Activated naive CD4-positive, alpha-beta T cell (primary cell): Measurements from ENCODE around the gene FBXL17.
"Not testable (repeated sequence)": the region's sequence is repeated elsewhere in the genome, so short reads cannot be mapped to it uniquely, and the experiment has no call there.

Source experiments
- DNase-seq, 4 experiments: peaks; one replicate each; lab custom pipeline; 2025; lab: John Stamatoyannopoulos, UW

FBXL17 gene

DNA sequence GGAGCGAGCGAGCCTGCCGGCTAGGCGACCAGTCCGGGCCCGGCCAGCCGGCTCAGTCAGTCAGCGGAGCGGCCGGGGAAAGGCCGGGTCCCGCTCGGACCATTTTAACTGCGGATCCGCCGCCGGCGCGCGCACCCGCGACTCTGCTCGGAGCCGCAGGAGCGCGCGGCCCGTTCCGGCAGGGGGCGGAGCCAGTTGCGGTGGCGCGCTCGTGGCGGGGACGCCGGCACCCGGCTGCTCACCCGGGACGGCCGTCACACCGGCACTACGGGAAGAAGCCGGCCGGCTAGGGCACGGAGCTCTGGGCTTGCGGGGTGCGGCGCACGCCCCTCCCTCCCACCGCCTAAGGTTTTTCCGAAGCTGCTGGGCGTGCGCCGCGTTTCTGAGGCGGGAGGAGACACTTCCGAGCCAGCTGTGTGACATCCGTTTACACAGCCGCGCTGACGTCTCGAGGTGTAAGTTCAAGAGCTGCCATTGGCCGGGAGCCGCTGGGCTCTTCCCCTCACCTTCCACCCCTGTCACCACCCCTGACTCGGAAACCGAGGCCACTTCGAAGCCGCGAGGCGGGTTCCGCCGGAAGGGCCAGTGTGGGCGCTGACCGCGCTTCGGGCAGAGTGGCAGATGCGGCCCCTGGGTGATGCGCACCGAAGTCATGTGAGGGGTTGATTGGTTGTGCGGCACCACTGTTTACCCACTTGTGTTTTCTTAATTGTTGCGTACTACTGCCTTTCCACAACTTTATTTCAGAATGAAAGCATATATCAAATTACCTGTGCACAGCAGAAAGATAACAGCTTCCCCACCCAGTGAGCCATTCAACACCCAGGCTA is at the start of gene FBXL17:
TSS of gene FBXL17 (minus strand) at position 145 of the 830 bp plus-strand sequence.
- peak; percentile 73 to 90 (median 86) for DNase-seq

DNA sequence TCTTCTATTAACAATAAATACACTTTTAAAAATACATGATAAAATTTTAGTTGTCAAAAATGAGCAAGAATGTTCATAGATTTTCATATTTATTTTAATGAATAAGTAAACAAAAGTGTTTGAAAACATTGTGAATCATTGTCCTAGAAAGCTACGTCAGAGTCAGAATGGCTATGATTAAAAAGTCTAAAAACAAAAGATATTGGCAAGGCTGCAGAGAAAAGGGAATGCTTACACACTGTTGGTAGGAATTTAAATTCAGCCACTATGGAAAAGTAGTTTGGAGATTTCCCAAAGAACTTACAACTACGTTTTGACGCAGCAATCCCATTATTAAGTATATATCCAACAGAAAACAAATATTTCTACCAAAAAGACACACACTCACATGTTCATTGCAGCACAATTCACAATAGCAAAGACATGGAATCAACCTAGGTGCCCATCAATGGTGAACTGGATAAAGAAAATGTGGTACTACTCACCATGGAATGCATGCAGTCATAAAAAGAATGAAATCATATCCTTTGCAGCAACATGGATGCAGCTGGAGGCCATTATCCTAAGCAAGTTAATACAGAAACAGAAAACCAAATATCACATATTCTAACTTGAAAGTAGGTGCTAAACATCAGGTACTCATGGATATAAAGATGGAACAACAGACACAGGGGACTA is 49.2 kb upstream of the FBXL17 start:
- no peak for DNase-seq

DNA sequence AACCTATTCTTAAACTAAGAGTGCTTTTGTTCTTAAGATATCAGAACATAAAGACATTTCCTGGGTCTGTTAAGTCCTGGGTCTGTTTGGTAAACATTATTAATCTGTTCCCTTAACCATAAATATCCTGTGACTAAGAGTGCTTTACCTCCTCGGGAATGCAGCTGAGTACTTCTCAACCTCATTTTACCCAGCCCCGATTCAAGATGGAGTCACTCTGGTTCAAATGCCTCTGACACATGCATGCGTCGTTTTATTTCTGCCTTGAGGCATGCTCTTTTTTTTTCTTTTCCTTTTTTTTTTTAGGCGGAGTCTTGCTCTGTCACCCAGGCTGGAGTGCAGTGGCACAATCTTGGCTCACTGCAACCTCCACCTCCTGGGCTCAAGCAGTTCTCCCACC is 39.8 kb upstream of the FBXL17 start:
- DNase-seq = no peak

DNA sequence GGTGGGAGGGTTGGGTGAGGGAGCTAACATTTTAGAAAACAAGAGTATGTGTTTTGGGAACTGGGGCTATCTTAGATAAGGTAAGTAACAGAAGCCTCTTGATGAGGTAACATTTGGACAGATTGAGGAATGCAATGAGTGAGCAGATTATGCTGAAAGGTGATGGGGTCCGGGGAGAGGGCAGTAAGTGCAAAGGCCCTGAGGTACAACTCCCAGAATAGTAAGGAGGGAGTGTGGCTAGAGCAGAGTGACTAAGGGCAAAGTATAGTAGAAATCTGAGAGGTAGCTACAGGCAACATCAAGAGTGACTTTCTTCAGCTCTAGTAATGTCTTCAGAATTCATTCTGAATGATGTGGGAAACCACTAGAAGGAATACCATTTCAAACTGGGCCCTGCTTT is 38.9 kb upstream of the FBXL17 start:
- DNase-seq = no peak

DNA sequence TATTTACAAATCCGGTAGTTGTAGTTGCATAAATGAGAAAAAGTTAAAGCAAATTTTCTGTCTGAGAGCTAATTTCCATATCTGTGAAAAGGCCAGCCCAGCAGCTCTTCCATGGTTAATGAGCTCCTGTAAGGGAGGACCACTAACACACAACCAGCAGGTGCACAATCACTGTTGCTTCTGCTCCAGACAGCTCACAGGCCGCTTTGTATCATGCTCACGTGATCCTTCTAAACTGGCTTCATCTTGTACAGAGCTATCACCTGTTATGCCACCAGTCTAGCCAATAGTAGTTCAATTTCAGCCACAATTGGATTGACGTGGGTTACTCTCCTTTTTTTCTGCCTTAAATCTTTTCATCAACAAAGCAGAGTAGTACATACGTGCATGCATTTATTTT is 38.3 kb upstream of the FBXL17 start:
- no peak for DNase-seq

DNA sequence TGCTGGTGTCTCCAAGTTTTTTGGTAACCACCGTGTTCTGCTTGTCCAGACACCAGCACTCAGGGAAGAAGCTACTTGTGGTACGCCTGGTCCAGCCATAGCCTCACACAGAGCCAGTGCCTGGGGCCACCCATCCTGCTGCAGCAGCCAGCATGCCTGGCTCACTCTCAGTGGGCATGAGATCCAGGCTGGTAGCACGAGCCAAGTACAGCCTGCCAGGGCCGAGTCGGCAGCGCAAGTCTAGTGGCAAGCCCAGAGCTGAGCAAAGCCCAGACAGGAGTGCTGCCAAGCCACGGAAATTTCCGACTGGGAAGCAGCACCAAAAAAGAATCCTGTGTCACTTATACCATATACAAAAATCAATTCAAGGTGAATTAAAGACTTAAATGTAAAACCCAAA is 36.3 kb upstream of the FBXL17 start:
- no peak for DNase-seq

DNA sequence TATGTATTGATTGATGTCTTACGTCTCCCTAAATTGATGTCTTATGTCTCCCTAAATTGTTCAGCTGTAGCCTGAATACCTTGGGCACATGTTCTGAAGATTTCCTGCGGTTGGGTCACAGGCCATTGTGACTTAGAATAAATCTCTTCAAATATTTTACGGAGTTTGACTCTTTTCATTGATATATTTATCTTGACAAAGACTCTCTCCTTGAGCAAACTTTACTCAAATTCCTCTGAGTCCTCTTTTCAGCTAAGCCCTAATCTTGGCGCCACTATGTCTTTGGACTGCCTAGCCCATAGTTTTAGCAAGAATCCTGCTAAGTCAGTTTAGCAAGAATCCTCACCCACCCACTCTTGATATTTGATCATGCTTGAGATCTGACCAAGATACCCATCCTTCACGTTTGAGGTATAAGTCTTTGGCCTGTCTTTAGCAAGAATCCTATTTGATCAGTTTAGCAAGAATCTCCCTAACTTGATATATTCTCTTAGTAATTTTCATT is 35.3 kb upstream of the FBXL17 start:
- no peak for DNase-seq

DNA sequence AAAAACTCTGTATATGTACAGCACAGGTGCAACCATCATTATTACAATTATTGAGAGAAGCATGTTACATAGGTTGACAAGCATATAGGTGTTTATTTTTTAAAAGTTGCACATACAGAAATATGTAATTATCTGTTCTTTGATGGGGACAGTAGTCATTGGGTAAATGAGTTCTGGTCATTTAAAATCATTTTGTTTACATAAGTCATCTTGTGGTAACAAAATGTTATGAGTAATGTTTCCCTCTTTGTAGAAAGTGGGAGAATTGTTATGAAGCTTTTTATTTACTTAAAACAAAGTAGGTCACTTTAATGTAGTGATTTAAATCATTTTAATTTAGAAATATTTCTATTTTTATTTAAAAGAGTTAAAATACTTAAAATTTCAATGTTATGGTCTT is 33.8 kb upstream of the FBXL17 start:
- no peak for DNase-seq

DNA sequence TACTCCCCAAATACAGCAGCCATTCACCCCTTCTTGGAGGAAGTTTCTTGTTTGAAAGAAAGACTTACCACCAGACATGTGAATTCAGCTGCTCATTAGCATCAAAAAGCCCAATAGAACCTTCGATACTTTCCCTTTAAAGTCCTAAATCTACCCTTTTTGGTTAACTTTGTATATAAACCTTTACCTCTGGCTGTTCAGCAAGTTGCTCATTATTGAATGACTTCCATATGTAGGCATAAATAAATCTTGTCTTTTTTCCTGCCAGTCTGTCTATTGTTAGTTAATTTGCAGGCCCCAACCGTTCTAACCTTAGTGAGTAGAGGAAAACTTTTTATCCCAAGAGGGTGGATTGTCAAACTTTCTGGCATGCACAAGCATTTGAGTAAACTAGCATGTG is 27.9 kb upstream of the FBXL17 start:
- no peak for DNase-seq

DNA sequence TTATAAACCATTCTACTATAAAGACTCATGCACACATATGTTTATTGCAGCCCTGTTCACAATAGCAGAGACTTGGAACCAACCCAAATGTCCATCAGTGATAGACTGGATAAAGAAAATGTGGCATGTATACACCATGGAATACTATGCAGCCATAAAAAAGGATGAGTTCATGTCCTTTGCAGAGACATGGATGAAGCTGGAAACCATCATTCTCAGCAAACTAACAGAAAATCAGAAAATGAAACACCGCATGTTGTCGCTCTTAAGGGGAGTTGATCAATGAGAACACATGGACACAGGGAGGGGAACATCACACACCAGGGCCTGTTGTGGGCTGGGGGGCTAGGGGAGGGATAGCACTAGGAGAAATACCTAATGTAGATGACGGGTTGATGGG is 23.3 kb upstream of the FBXL17 start:
- not testable (repeated sequence) for DNase-seq

DNA sequence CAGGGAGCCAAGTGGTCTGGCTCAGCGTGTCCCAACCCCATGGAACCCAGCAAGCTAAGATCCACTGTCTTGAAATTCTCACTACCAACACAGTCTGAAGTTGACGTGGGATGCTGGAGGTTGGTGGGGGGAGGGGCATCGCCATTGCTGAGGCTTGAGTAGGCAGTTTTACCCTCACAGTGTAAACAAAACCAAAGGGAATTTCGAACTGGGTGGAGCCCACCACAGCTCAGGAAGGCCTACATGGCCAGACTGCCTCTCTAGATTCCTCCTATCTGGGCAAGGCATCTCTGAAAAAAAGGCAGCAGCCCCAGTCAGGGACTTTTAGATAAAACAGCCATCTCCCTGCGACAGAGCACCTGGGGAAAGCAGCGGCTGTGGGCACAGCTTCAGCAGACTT is 17.1 kb upstream of the FBXL17 start:
- DNase-seq = no peak

DNA sequence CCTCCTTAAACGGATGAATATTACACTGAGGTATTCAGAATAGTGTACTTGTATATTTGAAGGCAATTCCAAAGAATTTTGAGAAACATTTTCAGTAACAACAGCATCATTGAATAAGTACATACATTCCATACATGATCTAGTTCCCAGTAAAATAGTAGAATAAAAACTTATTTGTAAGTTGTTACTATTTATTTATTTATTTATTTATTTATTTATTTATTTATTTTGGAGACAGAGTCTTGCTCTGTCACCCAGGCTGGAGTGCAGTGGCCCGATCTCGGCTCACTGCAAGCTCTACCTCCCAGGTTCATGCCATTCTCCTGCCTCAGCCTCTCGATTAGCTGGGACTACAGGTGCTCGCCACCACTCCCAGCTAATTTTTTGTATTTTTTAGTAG is 14.9 kb upstream of the FBXL17 start:
- not testable (repeated sequence) for DNase-seq

DNA sequence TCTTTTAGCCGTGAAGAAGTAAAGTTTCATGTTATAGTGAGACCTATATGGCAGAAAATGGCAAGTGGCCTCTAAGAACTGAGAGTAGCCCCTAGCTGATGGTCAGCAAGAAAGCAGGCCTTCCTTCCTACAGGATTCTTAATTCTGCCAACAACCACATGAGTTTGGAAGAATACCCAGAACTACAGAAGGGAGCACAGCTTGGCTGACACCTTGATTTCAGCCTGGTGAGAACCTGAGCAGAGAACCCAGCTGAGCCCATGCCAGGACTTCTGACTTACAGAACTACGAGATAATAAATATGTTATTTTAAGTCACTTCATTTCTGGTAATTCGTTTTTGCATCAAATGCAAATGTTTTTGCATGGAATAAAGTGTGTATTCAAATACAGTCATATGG is 5.9 kb upstream of the FBXL17 start:
- DNase-seq = no peak

DNA sequence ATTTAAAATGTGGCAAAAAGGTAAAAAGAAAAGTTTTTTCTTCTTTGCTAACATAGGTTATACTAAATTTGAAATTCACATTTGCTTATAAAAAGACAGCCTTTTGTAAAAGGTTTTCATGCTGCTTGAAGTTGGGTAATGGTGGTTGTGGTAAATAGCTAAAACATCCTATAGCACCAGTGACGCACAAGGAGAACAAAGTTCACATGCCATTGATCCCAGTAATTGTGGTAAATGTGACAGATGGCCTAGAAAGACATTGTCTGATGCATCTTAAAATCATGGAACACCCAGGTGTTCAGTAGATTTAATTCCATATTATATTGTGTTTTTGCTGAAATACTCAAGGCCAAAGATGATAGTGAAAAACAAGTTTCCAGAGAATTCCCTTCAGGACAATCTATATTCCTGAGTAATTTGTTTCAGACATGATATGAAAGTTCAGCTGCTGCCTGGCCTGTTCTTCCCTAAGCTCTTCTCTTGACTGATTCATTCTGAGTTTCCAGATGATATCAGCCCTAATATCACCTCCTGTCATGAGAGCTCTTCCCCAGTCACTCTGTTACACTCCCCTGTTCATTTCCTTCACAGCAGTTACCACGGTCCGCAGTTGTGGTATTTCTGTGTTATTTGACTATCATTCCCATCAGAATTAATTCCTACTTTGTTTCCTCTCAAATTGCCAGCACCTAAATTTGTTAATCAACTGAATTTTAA is 4.6 kb upstream of the FBXL17 start:
- DNase-seq = no peak

DNA sequence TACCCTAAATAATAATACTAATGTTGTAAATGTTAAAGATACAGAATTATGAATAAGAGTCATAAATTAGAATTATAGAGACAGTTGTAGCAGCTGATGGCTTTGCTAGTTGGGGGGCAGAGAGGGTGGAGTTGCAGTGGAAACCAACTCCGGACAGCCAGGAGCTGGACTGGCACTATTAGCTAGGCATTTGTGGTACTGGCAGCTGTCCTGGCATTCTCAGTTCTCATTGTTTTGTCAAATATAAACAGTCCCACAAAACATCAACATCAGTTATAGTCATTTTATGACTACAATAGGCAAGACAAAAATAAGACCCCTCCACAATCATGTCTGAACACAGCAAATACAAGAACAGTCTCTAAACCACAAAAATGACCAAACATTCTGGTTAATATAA is 2.8 kb upstream of the FBXL17 start:
- no peak for DNase-seq

DNA sequence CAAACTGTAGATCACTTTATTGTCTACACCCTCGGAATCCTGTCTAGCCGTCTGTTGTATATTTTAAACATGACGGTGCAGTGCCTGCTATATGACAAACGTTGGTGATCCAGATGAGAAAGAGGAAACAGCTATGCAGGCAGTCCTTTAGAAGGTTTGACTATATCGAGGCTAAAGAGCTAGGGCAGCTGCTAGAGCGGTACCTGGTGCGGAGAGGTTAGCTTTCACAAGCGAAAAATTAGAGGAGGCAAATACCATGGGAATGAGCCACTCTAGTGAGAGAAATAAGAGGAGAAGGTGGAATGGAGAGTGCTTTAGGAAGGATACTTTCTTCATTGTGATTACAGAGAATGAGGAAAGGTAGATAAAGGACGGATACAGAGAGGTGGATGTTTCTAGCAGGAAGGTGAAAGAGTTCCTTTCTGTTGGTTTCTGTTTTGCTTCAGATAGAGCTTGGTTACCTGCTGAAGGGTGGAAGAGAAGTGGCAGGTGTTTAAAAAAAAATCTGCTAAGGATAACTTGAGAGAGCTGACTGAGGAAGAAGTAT is 959 bp upstream of the FBXL17 start:
- DNase-seq = no peak

DNA sequence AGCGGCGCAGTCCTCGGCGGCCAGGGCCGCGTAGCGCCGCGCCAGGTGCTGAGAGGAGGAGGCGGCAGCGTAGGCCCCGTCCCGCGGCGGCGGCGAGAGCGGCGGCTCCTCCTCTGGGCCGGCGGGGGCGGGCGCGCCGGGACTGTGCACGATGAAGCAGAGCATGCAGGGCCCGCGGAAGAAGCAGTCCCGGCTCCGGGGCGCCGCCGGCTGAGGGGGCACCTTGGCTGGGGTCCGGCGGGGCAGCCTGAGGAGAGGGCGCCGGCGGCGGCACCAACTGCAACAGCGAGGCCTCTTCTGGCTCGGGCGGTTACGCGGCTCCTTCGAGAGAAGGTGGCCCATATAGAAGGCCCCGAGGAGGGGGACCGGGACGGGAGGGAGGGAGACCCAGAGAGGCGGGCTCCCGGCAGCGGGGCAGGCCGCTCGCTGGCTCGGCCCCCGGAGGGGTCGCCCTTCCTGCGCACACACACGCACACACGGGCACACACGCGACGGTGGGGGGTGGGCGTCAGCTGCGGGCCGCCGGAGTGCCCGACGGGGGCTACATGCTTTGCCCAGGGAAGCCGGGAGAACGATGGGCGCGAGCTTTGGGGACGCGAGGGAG is 446 bp downstream of the FBXL17 start:
- peak; percentile 44 to 76 (median 64) for DNase-seq

DNA sequence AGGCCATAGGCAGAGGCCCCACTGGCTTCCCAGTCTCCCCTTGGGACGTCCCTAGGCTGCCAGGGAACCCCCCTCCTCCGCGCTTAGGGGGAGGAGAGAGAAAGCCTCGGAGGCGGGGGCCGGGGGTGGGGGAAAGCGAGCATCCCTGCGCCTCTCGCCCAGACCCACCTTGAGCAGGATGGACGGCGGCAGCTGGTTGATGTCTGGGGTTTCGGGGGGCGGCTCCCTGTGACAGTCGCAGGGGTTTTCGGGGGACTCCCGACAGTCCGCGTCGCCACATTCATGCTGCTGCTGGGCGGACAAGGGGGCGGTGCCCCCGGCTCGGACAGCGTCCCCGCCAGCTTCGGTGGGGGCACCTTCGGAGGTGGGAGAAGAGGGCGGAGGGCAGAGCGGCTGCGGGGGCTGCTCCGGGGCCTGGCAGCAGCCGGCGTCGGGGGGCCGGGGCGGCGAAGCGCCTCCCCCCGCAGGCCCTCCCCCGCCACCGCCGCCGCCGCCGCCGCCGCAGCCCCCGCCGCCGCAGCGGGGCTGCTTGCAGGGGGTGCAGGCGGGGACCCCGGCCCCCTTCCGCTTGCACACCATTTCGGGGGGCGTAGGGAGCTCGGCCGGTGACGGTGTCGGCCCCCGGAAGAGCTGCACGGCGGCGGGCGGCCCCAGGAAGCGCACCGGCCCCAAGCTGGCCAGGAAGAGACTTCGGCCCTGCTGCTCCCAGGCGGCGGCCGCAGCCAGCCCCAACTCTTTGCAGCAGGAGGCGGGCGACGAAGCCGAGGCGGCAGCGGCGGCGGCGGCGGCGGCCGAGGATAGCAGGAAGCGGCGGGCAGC is 1.2 kb downstream of the FBXL17 start:
- peak; percentile 8 to 28 (median 14) for DNase-seq

DNA sequence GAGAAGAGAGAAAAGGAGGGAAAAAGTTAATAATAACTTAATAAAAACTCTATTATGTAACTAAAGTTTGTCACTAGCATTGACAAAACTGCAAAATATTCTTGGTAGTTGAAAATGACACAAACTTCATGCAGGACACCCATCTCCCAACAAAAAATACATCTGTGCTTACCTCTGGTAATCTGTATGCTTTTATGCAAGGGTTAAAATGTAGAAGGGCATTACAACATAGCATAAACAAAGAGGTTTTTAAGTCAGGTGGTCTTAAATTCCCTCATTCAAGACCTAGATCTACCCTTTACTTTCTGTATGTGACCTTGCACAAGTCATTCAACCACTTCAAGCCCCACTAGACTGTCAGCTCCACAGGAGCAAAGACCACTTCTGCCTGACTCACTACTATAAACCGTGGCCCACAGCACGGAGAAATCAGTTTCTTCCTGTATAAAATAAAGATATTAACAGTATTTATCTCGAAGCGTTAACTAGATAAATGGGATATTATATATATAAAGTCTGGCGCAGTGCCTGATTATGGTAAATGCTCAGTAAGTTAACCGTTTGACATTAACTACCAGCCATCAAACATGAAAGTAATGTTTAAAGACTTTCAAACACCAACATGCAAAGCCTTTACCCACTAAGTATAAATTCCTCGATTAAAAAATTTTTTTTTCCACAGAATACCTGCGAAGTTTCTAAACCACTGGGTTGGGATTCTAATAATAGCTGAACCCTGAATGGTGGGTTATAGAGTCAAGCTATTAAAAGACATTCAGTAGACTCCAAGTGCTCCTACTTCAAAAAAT is 2.0 kb downstream of the FBXL17 start:
- DNase-seq = no peak

DNA sequence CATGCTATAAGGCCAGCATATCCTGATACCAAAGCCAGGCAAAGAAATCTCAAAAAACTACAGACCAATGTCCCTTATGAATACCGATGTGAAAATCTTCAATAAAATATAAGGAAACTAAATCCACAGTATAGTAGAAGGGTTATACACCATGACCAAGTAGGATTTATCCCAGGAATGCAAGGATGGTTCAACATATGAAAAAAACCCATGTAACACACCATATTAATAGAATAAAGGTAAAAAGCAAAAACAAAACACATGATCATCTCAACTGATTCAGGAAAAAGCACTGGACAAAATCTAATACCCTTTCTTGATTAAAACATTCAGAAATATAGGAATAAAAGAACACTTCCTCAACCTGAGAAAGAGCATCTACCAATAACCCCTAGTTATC is 6.1 kb downstream of the FBXL17 start:
- DNase-seq = no peak
